Panc1 (cell line): ENCODE results near the gene MRPS27. TPM values are rescaled to one million over a fixed set of nuclear protein-coding genes. Genes with fewer than 3 reads are reported as not detected.

Experiments
- ATAC-seq: fragments of 200-7000 bp; cut with Tn5 transposase; 2 replicates; pipeline ENCODE4 v1.9.1; 2020; ENCODE audit warnings: mild to moderate bottlenecking, moderate library complexity
- BruUV-seq: library from RNA; stranded (reverse); fragments of 400-500 nt; replicated peaks from 2 replicates; lab custom pipeline; 2021; lab: Mats Ljungman, UMichigan
- CTCF ChIA-PET: fragments of 300-600 bp; sonication (Branson Sonifier 250); formaldehyde crosslinking; loops from one replicate; lab custom pipeline; 2022; ENCODE audit warnings: antibody characterized with exemption; lab: Charles Lee
- POLR2A ChIA-PET: fragments of 300-600 bp; sonication (Branson Sonifier 250); formaldehyde crosslinking; loops from one replicate; lab custom pipeline; 2022; ENCODE audit warnings: antibody characterized with exemption; lab: Charles Lee
- DNase-seq: peaks from one replicate; pipeline ENCODE4 v3.0.0-alpha.2; 2010; ENCODE audit warnings: low read depth, low spot score
- H3K27ac ChIP-seq: 2 replicates; pipeline ENCODE4 v1.5.1; 2011; ENCODE audit warnings: mild to moderate bottlenecking, low read length, inconsistent platforms
- H3K27me3 ChIP-seq: fragments of 200-500 bp; sonication (Bioruptor generic); 2 replicates; pipeline ENCODE4 v1.6.0; 2014; ENCODE audit warnings: low read length, inconsistent platforms; ENCODE audit not compliant: control insufficient read depth, insufficient read depth
- H3K36me3 ChIP-seq: fragments of 200-500 bp; sonication (Bioruptor generic); 2 replicates; pipeline ENCODE4 v1.5.1; 2014; ENCODE audit warnings: inconsistent platforms, mild to moderate bottlenecking, low read length, moderate library complexity; ENCODE audit not compliant: control insufficient read depth, insufficient read depth
- H3K4me1 ChIP-seq: 2 replicates; pipeline ENCODE4 v1.5.1; 2011; ENCODE audit warnings: inconsistent platforms, mild to moderate bottlenecking, low read length, moderate library complexity; ENCODE audit not compliant: control insufficient read depth, insufficient read depth
- H3K4me3 ChIP-seq, 2 experiments: 2 replicates each; pipeline ENCODE4 v1.5.1; 2011 to 2012; ENCODE audit warnings: low read depth in 2 of 2, low read length in 2 of 2, mild to moderate bottlenecking in 2 of 2, inconsistent platforms in 1 of 2, moderate library complexity in 1 of 2
- H3K9me3 ChIP-seq: fragments of 200-500 bp; sonication (Bioruptor generic); 2 replicates; pipeline ENCODE4 v1.5.1; 2014; ENCODE audit warnings: low read depth, mild to moderate bottlenecking, inconsistent platforms, low read length, moderate library complexity; ENCODE audit not compliant: control insufficient read depth, insufficient read depth
- POLR2AphosphoS5 ChIP-seq: IDR thresholded peaks from 2 replicates; pipeline ENCODE4 v1.6.1; 2012; ENCODE audit warnings: mild to moderate bottlenecking, low read depth, low read length, moderate library complexity
- SIN3A ChIP-seq: IDR thresholded peaks from 2 replicates; pipeline ENCODE4 v1.6.1; 2012; ENCODE audit warnings: low read depth, mild to moderate bottlenecking, low read length, moderate library complexity, borderline replicate concordance; ENCODE audit not compliant: insufficient read depth
- TCF7L2 ChIP-seq: IDR thresholded peaks from 2 replicates; pipeline ENCODE4 v1.6.1; 2011; ENCODE audit warnings: mild to moderate bottlenecking, low read depth, low read length, inconsistent platforms
- in situ Hi-C: cut with HindIII; loops from 2 replicates; pipeline ENCODE4 v1.10.0; 2016; ENCODE audit warnings: low sequenced_read_pairs, low pct_unique_long_range_greater_than_20kb
- intact Hi-C: fragments of 100-400 bp; cut with micrococcal nuclease; formaldehyde crosslinking; loops from one replicate; pipeline ENCODE4 v1.10.0; 2022; ENCODE audit not compliant: unreplicated experiment
- total RNA-seq: library from RNA; stranded (reverse); gene quantifications from one replicate; pipeline ENCODE4 v1.2.1, GENCODE V29; 2021; ENCODE audit not compliant: unreplicated experiment
- TF ChIP-seq, protein P1 (sequence below), 2 experiments: IDR thresholded peaks; 2 replicates each; pipeline ENCODE4 v1.6.1; 2011 to 2012; ENCODE audit warnings: low read depth in 2 of 2, control low read depth in 1 of 2, low read length in 1 of 2, mild to moderate bottlenecking in 1 of 2, moderate library complexity in 1 of 2; ENCODE audit not compliant: insufficient read depth in 1 of 2
- TF ChIP-seq, protein P2 (sequence below): fragments of 450-650 bp; IDR thresholded peaks from 2 replicates; pipeline ENCODE4 v1.5.1; 2017; ENCODE audit warnings: mild to moderate bottlenecking

The MRPS27 gene
- total RNA-seq, 1 experiment from 2014 or later, result 67.2 TPM

DNA sequence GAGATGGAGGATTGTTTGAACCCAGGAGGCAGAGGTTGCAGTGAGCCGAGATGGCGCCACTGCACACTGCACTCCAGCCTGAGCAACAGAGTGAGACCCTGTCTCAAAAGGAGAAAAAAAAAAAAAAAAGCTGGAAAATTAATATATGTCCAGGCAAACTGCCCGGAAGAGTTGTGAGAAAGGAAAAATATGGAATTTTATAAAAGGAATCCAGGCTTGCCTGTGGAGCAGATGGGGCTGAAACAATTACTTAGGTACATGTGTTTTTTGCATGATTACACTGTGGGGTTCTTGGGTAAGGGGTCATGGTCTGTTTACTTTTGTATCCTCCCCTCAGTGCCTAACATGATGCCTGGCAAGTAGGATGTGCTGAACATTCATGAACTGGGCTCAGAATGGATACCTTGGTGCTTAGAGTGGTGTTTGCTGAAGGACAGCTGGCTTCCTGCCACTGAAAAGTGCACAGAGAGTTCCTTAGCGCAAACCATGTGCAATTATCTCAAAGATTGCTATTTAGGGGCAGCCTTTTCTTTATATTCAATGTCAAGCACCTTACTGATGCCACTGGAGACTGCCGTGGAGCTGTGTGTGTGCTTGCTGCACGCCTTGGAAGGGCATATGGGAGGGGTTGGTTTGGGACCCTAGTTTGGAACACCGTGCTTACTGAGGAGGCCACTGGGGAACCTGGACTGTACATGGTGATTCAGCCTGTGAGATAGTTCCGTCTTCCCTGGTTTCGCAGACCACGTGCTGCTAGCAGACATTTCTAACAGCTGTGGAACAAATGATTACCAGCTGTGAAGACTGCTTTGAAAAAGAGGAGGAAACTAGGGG lies 134.3 kb downstream of the MRPS27 start:
- no TSS peak for BruUV-seq
- no peaks in the 10 kb centered on the region for H3K4me1 ChIP-seq
- no peaks in the 10 kb centered on the region for H3K9me3 ChIP-seq
- H3K27ac ChIP-seq, result no peak overlapping the region
- H3K4me3 ChIP-seq, result no peak overlapping the region
- no peaks in the 10 kb centered on the region for H3K27me3 ChIP-seq
- TF ChIP-seq, protein P1, sequence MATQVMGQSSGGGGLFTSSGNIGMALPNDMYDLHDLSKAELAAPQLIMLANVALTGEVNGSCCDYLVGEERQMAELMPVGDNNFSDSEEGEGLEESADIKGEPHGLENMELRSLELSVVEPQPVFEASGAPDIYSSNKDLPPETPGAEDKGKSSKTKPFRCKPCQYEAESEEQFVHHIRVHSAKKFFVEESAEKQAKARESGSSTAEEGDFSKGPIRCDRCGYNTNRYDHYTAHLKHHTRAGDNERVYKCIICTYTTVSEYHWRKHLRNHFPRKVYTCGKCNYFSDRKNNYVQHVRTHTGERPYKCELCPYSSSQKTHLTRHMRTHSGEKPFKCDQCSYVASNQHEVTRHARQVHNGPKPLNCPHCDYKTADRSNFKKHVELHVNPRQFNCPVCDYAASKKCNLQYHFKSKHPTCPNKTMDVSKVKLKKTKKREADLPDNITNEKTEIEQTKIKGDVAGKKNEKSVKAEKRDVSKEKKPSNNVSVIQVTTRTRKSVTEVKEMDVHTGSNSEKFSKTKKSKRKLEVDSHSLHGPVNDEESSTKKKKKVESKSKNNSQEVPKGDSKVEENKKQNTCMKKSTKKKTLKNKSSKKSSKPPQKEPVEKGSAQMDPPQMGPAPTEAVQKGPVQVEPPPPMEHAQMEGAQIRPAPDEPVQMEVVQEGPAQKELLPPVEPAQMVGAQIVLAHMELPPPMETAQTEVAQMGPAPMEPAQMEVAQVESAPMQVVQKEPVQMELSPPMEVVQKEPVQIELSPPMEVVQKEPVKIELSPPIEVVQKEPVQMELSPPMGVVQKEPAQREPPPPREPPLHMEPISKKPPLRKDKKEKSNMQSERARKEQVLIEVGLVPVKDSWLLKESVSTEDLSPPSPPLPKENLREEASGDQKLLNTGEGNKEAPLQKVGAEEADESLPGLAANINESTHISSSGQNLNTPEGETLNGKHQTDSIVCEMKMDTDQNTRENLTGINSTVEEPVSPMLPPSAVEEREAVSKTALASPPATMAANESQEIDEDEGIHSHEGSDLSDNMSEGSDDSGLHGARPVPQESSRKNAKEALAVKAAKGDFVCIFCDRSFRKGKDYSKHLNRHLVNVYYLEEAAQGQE (IDR thresholded peaks at IDR 0.05; ENCODE audit: insufficient read depth in 1 of 2, low read depth in 2 of 2, low read length in 1 of 2), result no peak
- TF ChIP-seq SIN3A (no peak), POLR2AphosphoS5 (no peak), TCF7L2 (no peak)
- TF ChIP-seq, protein P2, sequence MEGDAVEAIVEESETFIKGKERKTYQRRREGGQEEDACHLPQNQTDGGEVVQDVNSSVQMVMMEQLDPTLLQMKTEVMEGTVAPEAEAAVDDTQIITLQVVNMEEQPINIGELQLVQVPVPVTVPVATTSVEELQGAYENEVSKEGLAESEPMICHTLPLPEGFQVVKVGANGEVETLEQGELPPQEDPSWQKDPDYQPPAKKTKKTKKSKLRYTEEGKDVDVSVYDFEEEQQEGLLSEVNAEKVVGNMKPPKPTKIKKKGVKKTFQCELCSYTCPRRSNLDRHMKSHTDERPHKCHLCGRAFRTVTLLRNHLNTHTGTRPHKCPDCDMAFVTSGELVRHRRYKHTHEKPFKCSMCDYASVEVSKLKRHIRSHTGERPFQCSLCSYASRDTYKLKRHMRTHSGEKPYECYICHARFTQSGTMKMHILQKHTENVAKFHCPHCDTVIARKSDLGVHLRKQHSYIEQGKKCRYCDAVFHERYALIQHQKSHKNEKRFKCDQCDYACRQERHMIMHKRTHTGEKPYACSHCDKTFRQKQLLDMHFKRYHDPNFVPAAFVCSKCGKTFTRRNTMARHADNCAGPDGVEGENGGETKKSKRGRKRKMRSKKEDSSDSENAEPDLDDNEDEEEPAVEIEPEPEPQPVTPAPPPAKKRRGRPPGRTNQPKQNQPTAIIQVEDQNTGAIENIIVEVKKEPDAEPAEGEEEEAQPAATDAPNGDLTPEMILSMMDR, result no peak
- intact Hi-C loops (no loop called here), in situ Hi-C loops (no loop called here)
- ChIA-PET POLR2A (no interaction called here), CTCF (no interaction called here)
- H3K36me3 ChIP-seq, result no peaks in the 10 kb centered on the region
- DNase-seq (no peak), ATAC-seq (no peak)

DNA sequence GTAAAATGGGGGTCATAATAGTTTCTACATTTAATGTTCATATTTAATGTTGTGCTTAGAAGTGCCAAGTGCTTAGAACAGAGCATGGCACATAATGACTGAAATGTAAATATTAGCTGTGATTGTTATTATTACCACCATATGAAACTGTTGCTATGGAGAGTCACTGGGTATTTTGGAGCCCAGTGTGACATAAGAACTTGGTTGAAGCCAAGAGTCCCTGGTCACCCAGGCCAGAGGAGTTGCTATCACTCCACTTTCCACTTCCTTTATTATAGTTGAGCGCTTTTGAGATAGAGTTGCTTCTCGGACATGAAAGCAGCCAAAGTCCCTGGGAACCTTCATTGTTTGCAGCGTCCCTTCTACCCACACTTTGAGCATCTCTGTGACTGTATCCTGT lies 135.6 kb downstream of the MRPS27 start:
- DNase-seq, result no peak
- TF ChIP-seq SIN3A (no peak), POLR2AphosphoS5 (no peak), TCF7L2 (no peak)
- TF ChIP-seq, protein P1 (IDR thresholded peaks at IDR 0.05; ENCODE audit: insufficient read depth in 1 of 2, low read depth in 2 of 2, low read length in 1 of 2), result no peak
- TF ChIP-seq, protein P2, result no peak
- Histone ChIP-seq H3K27ac (no peak overlapping the region), H3K4me3 (no peak overlapping the region), H3K4me1 (peaks cover 4% of the 10 kb centered on the region; the same call in 1 of the 2 replicates), H3K36me3 (no peaks in the 10 kb centered on the region), H3K27me3 (no peaks in the 10 kb centered on the region), H3K9me3 (no peaks in the 10 kb centered on the region)
- no TSS peak for BruUV-seq
- CTCF ChIA-PET, result no interaction called here
- ATAC-seq, result no peak
- intact Hi-C loops (no loop called here), in situ Hi-C loops (no loop called here)
- POLR2A ChIA-PET, result interaction anchor here (0.6 kb wide), 1 partner anchor 33 kb away, joined by 3 read pairs; no protein-coding TSS in a partner anchor
